GM19043 (cell line): ENCODE results near the gene VAV2.
"Not testable (repeated sequence)": the region's sequence is repeated elsewhere in the genome, so short reads cannot be mapped to it uniquely, and the experiment has no call there.

Source experiments
- ATAC-seq: cut with Tn5 transposase; IDR thresholded peaks from one replicate; pipeline ENCODE4 v1.9.1; 2021; ENCODE audit warnings: low read depth; ENCODE audit not compliant: unreplicated experiment

Gene VAV2

DNA sequence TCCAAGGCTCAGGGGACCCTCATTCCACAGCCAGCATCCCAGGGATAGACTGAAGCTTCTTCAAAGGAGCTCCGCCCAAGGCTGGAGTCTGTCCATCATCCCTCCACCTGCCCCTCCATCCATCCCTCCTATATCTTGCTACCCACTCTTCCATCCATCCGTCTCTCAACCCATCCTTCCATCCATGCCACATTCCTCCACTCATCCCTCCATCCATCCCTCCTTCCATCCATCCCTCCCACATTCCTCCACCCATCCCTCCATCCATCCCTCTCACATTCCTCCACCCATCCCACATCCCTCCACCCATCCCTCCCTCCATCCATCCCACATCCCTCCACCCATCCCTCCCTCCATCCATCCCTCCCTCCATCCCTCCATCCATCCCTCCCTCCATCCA is 5.5 kb upstream of the VAV2 start:
- ATAC-seq: no peak

DNA sequence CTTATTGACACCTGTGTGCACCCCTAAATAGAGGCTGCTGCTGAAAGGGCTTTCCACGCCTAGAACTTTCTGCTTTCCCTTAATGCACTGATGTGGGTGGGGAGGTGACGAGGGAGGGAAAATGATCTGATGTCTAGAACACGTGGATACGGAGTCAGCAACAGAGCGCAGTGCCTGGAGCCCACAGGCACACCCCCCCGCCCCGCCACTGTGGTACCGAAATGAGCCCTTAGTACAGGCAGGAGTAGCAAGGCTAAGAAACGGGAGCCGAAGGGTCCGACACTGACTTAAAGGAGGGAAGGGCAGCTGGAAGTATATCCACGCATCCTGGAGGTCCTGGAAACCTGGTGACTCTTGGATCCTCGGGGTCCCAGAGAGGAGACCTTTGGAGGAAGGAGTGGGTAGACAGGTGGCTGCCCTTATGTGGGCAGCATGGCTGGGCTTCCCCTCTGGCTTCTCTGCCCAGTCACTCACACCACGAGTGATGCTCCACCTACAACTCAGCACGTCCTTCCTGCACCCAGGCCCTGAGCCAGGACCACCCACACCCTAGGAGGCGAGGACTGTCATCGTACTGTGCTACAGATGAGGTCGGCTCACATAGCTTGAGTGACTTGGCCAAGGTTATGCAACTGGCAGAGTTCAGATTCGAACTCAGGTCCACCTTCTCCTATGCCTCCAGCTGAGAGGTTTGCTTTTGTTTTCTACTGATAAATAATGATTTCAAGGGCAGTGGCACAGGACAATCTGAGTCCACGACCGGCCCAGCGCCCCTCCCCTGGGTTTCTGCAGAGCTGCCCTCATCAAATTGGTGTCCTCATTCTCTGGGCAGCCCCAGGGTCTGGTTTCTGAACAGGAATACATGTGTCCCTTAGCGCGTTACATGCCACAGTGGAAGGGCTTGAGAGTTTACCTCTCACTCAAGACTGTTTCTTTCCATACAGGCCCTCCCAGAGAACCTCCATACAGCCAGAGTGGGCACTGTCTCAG is 4.7 kb upstream of the VAV2 start:
- ATAC-seq: no peak

DNA sequence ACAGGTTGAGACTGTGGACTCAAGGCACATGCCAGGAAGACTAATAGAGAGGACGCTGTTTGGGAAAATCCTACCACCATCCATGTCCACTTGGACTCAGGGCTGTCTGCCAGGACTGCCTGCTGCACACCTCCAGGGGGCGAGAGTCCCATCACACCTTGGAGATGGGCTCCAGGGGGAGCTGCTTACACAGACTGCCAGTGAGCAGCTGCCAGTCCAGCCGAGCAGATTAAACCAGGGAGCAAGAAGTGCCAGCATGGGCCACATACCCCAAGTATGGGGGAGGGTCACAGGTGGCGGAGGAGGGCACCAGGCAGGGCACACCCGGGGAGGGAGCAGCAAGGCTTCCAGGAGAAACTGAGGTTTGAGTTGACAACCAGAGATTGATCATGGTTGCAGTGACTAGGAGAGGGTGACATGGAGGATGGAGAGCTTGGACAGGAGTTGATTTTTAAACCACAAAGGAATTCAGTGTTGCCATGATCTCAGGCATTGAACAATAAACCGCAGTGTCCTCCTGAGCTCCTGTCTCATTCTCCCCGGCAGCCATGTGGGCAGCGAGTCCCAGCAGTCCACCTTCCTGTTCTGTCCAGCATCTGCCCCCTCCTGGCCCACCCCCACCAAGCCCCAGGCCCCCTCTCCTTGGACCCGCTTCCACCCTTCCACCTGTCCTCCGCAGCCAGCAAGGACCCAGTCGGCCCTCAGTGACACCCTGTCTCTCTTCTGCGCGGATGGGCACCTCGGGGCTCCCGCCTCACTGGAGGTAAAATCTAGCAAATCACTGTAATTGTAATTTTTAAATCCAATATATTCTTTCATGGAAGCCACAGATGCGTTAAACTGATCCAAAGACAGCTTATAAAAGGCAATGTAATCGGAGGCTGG is 3.1 kb upstream of the VAV2 start:
- no peak for ATAC-seq

DNA sequence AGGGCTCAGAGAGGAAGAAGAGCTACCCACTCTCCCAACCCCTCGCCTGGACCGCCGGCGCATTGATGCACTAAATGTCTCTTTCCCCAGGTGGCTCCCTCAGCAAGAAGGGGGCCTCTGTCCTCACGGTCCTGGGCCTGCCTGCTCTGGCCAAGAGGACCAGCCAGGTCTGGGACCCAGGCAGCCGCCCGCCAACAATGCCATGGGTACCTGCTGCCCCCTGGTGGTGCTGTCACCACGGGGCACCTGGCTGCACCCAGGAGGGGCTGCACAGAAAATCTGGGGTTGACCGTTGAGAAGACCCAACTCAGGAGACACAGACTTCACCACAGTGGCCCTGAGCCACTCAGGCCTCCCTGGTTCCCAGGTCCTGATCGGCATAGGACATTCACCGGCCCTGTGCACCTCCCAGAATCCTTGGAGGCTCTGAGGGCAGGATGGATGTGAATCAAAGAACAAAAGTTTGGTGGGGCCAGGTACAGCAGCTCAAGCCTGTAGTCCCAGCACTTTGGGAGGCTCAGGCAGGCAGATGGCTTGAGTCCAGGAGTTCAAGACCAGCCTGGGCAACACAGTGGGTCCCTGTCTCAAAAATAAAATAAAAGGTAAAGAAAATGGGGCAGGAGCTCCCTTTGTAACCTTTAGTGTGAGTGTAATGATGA is 2.4 kb upstream of the VAV2 start:
- ATAC-seq: no peak

DNA sequence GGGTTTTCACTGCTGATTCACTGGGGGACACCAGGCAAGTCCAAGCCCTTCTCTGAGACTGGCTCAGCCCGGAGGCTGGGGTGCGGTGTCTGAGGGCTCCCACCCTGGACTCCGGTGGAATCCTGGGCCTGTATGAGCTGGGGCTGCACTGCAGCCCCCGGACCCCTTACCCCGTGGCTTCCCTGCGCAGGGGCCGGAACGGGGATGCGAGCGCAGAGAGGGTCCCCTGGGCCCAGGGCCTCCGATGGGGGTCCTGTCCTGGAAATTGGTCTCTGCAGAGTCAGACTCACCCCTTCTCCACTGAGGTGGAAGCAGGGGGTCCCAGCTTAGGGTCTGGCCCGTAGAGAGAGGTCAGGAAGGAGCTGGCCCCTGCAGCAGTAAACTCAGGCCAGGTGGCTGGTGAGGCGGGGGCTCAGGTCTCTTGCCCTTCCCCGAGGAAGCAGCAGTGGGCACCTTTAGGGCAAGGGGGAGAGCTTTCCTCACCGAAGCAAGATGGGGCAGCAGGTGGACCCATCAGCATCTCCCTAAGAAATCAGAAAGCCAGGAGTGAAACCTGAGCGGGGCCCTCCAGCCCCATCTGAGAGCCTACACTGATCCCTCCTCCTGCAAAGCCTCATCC is 1.6 kb upstream of the VAV2 start:
- no peak for ATAC-seq

DNA sequence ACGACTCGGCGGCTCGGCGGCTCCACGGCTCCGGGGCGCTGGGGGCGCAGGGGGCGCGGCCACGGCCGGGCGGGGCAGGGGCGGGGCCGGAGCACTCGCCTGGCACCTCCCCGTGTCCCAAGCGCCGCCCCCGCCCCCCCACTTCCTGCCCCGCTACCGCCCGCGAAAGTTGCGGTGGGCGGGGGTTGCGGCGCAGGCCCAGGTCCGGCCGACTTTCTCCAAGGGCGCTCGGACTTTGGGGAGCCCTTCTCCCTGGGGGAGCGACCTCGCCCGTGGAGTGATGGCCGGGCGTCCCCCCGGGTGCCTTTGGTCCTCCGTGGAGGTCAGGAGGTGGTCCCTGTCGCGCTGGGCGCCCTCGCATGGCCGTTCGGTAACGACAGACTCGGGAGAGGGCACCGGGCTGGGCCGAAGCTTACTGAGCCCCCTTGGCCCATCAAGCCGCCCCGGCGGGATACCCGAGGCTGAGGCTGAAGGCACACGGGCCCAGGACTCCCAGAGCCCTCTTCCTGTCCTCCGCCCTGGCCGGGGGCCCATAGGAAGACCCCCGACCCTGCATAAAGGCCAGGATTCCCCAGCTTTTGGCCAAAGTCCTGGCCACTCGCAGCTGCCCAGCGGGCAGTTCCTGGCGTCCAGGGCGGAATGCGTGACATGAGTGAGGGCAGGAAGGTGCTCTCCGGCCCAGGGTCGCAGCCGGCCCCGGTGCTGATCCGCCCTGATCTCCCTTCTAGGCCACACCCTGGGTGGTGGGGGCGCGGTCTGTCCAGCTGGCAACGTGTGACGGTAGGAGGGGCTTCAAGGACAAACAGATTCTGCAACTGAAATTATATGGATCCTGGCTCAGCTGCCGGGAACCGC is 883 bp upstream of the VAV2 start:
- ATAC-seq: no peak

DNA sequence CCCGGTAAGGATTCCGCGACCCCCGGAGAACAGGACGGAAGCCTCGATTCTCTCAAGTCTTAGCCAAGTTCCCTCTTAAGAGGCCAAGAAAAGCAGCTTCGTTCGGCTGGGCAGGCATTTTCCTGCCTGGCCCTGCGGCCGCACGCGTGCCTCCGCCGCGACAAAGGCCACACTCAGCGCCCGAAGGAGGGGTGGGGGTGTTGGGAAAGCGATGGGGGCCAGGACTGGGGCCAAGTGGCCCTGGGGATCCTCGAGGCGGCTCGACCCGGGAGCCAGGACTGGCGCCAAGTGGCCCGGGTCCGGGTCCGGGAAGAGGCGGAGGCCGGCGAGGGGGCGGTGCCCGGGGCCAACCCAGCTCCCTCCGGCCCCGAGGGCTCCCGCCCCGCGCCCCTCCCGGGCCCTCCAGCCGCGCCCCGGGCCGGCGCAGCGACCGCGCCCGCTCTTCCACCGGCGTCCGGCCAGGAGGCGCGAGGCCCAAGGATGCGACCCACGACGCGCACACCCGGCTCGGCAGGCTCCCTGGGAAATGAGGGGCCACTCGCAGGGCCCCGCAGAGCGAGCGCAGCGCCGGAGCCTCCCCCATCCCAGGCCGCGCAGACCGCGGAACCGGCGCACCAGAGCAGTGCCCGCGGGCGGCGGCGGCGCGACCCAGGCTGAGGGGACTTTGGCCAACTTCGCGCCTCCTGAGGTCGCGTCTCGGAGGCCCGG is 756 bp downstream of the VAV2 start:
- no peak for ATAC-seq

DNA sequence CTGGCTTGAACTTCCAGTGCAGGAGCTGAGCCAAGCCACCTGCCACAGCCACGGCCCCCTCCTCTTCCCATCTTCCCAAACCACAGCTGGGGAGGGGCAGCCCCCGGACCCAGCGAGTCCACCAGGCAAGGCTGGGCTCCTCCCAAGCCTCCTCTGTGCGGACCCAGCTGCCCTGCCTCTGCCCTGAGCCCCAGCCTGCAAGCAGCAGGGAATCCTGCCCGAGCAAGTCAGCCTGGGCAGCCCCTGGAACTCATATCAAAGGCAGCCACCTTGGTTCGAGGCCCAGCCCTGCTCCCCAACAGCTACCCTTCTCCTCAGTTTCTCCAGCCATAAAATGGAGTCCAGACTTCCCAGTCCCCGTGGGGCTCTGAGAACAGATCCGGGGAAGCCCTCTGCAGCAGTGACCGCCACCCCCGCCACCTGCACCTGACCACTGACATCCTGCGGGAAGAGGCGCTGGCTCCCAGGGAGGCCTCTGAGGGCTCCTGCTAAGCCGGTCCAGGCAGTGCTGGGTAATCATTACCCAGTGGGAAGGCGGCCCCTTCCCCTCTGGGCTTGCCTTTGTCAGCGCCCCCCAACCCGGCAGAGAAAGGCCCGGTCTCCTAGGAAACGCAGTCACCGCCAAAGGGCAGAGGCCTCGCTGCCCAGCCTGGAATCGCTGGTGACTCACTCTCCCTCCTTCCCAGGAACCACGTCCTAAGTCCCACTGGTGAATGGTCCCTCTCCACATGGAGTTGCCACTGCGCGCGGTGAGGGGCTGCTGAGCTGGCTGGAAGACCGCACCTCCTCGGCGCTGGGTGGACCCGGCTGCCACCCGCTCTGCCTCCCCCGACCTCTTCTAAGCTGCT is 1.5 kb downstream of the VAV2 start:
- no peak for ATAC-seq

DNA sequence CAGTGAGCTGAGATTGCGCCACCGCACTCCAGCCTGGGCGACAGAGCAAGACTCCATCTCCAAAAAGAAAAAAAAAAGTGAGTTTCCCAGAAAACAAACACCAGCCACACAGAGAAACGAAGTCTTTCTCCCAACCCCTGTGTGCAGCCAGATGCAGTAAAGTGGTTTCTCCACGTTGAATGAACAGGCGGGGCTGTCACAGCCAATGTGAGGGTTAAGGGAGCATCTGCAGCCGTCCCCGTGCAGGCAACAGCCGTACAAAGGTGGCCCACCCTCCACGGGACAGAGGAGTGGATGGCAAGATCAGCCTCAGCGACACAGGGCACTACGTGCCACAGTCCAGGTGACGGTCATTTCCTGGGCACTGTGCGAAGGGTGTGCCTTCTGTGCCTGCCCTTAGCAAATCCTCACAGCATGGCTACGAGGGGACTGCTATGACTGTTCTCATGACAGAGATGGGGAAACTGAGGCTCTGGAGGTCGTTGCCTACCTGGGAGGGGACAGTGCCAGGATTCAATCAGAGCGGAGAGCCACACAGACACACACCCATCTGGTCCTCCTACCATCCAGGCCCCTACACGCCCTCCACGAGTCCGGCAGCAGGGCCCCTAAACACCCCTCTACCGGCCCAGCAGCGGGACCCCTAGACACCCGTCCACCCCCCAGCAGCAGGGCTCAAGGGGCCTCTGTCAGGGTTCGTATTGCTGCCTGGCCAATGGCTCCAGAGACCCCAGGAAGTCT is 2.3 kb downstream of the VAV2 start:
- no peak for ATAC-seq

DNA sequence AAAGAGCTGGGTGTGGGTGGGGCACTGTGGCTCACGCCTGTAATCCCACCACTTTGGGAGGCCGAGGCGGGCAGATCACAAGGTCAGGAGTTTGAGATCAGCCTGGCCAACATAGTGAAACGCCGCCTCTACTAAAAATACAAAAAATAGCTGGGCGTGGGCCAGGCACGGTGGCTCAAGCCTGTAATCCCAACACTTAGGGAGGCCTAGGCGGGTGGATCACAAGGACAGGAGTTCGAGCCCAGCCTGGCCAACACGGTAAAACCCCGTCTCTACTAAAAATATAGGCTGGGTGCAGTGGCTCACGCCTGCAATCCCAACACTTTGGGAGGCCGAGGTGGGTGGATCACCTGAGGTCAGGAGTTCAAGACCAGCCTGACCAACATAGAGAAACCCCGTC is 3.4 kb downstream of the VAV2 start:
- not testable (repeated sequence) for ATAC-seq

DNA sequence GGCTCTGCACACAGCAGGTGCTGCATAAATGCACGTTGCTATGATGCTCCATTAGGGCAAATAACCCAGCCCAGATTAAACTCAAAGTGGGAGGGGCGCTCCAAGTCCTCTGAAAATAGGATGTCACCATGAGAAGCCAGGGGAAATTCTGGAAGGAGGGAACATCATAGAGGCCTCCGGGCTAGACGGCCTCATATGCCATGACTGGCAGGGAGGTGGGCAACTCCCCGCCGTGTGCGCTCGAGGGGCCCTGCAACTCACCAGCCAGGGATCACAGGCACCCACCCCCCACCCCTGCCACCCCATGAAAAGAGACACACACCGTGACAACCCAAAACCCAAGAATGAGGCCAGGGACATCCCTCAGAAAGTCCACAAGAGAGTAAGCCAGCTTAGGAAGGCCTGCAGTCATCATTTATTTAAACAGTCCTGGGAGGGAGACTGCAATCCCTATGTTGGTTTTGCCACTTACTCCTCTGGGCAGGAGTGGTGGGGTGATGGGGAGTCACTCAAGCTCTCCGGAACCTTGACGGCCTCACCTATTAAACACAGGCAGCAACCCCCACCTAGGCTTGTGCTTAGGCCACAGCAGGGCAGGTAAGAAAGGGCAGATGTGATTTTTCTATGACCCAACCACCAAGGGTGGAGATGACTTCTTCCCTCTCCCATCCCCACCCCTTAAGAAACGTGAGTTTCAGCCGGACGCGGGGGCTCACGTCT is 4.0 kb downstream of the VAV2 start:
- no peak for ATAC-seq

DNA sequence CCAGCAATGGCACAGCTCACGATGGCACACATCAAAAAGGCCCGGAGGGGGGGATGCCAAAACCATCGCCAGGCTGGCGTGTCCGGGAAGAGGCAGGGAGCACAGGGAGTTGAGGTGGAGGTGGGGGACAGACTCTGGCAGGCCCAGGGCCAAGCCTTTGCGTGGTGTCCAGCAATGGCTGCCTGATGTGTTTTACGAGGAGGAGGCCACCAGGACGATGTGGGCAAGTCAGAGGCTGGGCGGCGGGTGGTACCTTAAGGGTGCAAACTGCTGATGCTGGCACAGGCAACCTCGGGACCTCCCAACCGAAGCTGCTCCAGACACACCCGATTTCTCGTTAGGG is 4.7 kb downstream of the VAV2 start:
- no peak for ATAC-seq

DNA sequence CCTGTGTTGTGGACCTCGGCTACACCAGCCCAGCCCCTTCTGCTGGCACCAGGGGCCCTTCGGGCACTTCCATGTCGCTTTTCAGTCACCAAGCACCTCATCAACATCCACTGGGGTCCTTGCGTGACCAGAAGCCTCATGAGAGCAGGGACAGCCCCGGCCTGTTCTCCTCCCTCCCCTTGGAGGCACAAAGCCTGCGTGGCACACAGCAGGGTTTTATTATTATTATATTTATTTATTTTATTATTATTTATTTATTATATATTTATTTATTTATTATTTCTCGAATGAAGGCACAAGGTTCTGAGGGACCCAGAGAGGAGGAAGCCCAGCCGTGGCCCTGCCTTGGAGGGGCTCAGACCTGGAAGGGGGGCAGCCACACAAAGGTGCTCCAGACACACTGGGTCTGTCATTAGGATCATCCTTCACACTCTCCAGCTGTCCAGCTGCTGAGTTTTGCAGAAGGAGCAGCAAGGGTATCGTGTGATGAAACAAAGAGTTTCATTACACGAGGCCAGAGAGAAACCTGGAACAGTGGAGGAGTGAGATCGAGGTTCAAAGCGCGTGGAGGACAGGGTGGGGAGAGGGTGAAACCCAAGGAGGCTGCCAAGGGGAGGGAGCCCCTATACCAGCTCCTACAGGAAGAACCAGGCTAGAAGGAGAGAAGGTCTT is 5.2 kb downstream of the VAV2 start:
- ATAC-seq: no peak

DNA sequence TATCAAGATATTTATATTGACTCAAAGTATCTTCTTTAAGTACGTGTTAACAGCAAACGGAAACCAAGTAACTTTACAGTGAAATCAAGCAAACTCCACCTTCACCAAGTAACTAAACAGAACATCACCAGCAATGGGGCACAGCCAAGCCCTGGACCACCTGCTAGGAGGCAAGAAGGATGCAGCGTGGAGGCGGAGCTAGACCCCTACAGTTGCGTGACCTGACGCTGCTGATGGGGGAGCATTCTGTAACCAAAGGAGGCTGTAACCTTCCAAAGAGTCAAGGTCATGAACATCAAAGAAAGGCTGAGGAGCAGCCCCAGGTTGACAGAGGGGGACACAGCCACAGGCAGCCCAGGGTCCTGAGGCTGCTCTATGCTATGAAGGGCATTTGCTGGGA is 6.1 kb downstream of the VAV2 start:
- no peak for ATAC-seq

DNA sequence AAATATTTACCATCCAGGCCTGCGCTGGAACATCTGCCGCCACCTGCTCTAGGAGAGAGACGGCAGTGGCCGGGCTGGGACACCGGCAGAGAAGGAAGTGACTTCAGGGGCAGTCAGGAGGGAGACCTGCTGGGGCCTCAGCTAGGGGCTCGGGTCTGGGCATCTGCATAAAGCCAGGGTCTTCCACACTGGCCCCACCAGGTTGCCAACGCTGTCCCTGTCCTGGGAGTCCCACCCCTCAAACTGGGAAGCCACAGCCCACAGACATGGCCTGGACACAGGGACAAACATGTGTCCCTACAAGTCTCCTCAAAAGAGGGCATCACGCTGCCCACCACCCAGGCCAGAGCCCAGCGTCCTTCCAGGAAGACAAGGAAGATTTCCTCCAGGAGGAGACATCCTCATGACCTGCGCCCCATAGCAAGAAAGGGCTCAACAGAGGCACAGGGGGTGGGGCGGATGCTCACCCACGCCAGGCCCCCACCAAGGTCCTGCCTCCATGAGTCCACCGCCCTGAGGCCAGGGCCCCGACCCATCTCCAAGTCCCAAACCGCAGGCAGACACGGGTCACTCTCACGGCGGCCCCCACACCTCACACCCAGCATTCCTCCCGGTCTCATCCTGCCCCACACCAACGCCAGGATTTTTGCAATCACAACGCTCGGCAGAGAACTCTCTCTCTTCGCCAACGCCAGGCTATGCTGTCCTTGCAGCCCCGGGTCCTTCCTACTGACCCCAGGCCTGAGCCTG is 9.0 kb downstream of the VAV2 start:
- no peak for ATAC-seq
